ENCODE measurements around the gene RTP5.

Gene RTP5

DNA sequence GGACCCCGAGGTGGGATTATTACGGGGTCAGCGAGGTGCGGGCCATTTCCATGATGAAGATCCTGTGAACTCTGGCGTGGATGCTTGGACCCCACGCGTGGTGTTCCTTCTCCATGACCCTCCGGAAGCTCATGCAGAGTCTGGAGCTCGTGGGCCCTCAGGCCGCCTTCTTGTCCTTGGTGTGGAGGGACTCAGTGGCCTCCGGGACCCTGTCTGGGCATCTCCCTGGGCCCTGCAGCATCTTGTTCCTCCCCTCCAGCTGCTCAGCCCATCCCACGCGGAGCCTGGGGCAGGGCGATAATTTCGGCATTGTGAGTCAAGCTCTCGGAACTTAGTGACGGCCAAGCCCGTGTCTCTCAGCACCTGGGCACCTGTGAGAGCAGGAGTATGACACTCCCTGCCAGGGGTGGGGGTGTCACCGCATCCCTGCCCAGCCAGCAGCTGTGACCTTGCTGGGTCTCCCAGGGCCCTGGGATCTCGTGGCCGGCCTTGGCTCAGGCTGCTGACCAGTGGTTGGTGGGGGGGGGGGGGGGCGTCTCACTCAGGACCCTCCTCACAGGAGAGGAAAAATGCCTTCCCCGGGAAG is 24.6 kb downstream of the RTP5 start:
- no peaks in the 10 kb centered on the region for H3K9me2 ChIP-seq (replicated peaks; ENCODE audit: low read depth, low read length)
- H3F3A ChIP-seq (ENCODE audit: low read depth) = peaks cover 14% of the 10 kb centered on the region; the same call in 1 of the 2 replicates
- no peak overlapping the region for H3K4me2 ChIP-seq (ENCODE audit: low read depth, low read length, poor library complexity, severe bottlenecking)
- no peak overlapping the region for H3K4me3 ChIP-seq (ENCODE audit: low read length, poor library complexity, severe bottlenecking)
- peaks cover 14% of the 10 kb centered on the region for H3K4me1 ChIP-seq (ENCODE audit: insufficient read depth, low read length, poor library complexity, severe bottlenecking)
- no peak for TF ChIP-seq EZH2phosphoT487 (IDR thresholded peaks at IDR 0.05; ENCODE audit: borderline replicate concordance)
- TF ChIP-seq, protein P1, sequence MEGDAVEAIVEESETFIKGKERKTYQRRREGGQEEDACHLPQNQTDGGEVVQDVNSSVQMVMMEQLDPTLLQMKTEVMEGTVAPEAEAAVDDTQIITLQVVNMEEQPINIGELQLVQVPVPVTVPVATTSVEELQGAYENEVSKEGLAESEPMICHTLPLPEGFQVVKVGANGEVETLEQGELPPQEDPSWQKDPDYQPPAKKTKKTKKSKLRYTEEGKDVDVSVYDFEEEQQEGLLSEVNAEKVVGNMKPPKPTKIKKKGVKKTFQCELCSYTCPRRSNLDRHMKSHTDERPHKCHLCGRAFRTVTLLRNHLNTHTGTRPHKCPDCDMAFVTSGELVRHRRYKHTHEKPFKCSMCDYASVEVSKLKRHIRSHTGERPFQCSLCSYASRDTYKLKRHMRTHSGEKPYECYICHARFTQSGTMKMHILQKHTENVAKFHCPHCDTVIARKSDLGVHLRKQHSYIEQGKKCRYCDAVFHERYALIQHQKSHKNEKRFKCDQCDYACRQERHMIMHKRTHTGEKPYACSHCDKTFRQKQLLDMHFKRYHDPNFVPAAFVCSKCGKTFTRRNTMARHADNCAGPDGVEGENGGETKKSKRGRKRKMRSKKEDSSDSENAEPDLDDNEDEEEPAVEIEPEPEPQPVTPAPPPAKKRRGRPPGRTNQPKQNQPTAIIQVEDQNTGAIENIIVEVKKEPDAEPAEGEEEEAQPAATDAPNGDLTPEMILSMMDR (conservative IDR thresholded peaks at IDR 0.05; ENCODE audit: low read length) = no peak
- H2AFZ ChIP-seq (ENCODE audit: low read length) = no peak overlapping the region
- no peaks in the 10 kb centered on the region for H3K9me3 ChIP-seq (ENCODE audit: insufficient read depth, low read depth, low read length)
- no peaks in the 10 kb centered on the region for H3K36me3 ChIP-seq (ENCODE audit: insufficient read depth, low read length)
- no peaks in the 10 kb centered on the region for H3K79me2 ChIP-seq (ENCODE audit: insufficient read depth, low read length)
- H4K20me1 ChIP-seq (ENCODE audit: insufficient read depth, low read length, poor library complexity, severe bottlenecking) = no peaks in the 10 kb centered on the region
- no peak overlapping the region for H3K9ac ChIP-seq (ENCODE audit: low read depth, low read length, poor library complexity, severe bottlenecking)
- H3K27me3 ChIP-seq (ENCODE audit: insufficient read depth, low read length, poor library complexity, severe bottlenecking) = no peaks in the 10 kb centered on the region

DNA sequence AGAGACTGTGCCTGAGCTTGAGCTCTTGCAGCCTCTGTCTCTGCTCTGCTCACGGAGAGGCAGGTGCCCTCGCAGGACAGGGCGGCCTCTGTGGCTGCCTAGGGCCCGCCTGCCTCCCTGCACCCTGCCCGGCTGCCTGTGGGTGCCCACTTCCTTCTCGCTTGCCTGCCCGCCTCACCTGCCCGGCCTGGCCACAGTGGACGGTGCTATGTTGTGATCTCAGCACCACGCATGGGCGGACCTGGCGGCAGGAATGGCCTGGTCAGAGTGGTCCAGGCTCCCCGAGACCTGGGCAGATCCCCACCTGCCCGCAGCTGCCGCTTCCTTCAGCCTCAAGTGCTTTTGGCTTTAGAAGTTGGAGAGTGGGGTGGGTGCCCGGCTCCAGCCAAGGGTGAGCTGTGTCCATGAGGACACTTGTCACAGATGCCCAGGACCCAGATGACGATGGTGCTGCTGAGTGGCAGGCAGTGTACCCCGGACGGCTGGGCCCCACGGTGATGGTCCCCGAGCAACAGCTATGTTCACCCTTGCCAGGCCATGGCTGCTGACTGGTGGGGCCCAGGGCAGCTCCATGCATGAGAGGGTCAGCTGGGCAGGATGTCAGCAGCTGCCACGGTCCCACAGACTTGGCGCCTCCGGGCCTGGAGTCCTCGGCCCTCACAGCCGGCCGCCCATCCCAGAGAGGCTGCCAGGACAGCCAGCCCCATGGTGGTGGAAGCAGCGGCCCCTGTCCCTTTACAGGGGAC is 25.3 kb downstream of the RTP5 start:
- Histone ChIP-seq H3K9ac (ENCODE audit: low read depth, low read length, poor library complexity, severe bottlenecking) (peak overlapping the region; percentile 57), H4K20me1 (ENCODE audit: insufficient read depth, low read length, poor library complexity, severe bottlenecking) (no peaks in the 10 kb centered on the region), H3K36me3 (ENCODE audit: insufficient read depth, low read length) (no peaks in the 10 kb centered on the region), H3K27me3 (ENCODE audit: insufficient read depth, low read length, poor library complexity, severe bottlenecking) (no peaks in the 10 kb centered on the region), H3K4me2 (ENCODE audit: low read depth, low read length, poor library complexity, severe bottlenecking) (no peak overlapping the region), H3F3A (ENCODE audit: low read depth) (peaks cover 14% of the 10 kb centered on the region; the same call in 1 of the 2 replicates), H3K9me3 (ENCODE audit: insufficient read depth, low read depth, low read length) (no peaks in the 10 kb centered on the region), H3K4me3 (ENCODE audit: low read length, poor library complexity, severe bottlenecking) (no peak overlapping the region), H2AFZ (ENCODE audit: low read length) (no peak overlapping the region), H3K9me2 (replicated peaks; ENCODE audit: low read depth, low read length) (no peaks in the 10 kb centered on the region), H3K79me2 (ENCODE audit: insufficient read depth, low read length) (no peaks in the 10 kb centered on the region), H3K4me1 (ENCODE audit: insufficient read depth, low read length, poor library complexity, severe bottlenecking) (peaks cover 14% of the 10 kb centered on the region)
- TF ChIP-seq, protein P1 (conservative IDR thresholded peaks at IDR 0.05; ENCODE audit: low read length) = no peak
- TF ChIP-seq EZH2phosphoT487 (IDR thresholded peaks at IDR 0.05; ENCODE audit: borderline replicate concordance) = no peak

DNA sequence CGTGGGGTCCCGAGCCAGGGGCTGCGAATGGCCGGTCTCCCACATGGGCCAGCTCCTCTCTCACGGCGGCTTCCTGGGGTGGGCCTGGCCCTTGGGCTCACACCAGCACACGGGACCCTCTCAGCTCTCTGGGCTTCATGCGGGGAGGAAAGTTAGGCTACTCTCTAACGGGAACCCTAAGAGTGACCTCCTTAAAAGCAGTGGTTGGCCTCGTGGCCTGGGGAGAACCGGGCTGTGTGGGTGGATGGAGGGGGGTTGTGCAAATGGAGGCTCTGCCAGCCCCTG is 25.8 kb downstream of the RTP5 start:
- peak overlapping the region; percentile 57 for H3K9ac ChIP-seq (ENCODE audit: low read depth, low read length, poor library complexity, severe bottlenecking)
- H2AFZ ChIP-seq (ENCODE audit: low read length) = no peak overlapping the region

More for the DNA sequence above, 25.8 kb downstream of the RTP5 start:
- Histone ChIP-seq H3K79me2 (ENCODE audit: insufficient read depth, low read length) (no peaks in the 10 kb centered on the region), H3K4me1 (ENCODE audit: insufficient read depth, low read length, poor library complexity, severe bottlenecking) (peaks cover 14% of the 10 kb centered on the region), H3K9me2 (replicated peaks; ENCODE audit: low read depth, low read length) (no peaks in the 10 kb centered on the region), H3K27me3 (ENCODE audit: insufficient read depth, low read length, poor library complexity, severe bottlenecking) (no peaks in the 10 kb centered on the region), H3K4me3 (ENCODE audit: low read length, poor library complexity, severe bottlenecking) (no peak overlapping the region), H3K36me3 (ENCODE audit: insufficient read depth, low read length) (no peaks in the 10 kb centered on the region), H4K20me1 (ENCODE audit: insufficient read depth, low read length, poor library complexity, severe bottlenecking) (no peaks in the 10 kb centered on the region), H3K9me3 (ENCODE audit: insufficient read depth, low read depth, low read length) (no peaks in the 10 kb centered on the region), H3K4me2 (ENCODE audit: low read depth, low read length, poor library complexity, severe bottlenecking) (no peak overlapping the region), H3F3A (ENCODE audit: low read depth) (peaks cover 14% of the 10 kb centered on the region; the same call in 1 of the 2 replicates)
- TF ChIP-seq, protein P1 (conservative IDR thresholded peaks at IDR 0.05; ENCODE audit: low read length) = no peak

Data from Loucy (cell line).